PC-9 (cell line): ENCODE data around the gene KLHL36.

Experiments
- EZH2 ChIP-seq: fragments of 200-600 bp; sonication (generic); IDR thresholded peaks from 2 replicates; pipeline ENCODE4 v1.8.0; 2017; ENCODE audit warnings: antibody characterized with exemption, low read depth
- TF ChIP-seq, protein P1 (sequence below): fragments of 200-600 bp; sonication (generic); conservative IDR thresholded peaks from 2 replicates; pipeline ENCODE4 v1.6.1; 2017; ENCODE audit warnings: mixed run types, antibody characterized with exemption, mild to moderate bottlenecking, moderate library complexity

DNA sequence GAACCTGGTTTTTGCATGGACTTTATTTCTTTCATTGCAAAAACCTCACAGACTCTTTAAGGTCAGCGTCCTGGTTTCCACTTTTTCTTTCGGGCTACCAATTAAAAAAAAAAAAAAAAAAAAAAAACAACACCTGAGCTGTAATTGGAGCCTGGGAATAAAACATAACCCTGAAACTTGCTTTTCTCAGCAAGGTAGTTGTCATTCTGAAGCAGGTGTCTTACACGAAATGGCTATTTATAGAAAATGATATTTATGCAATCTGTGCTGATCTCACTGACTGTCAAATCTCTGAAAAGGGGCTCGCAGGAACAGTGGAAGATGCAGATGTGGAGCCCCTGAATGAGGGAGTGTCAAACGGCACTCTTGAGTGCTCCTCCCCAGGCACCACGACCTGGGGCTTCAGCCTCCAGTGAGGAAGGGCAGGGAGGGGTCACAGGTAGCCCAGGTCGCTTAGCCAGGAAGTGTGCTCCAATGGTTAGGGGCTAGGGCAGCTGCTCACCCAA is 20.0 kb upstream of the KLHL36 start:
- TF ChIP-seq, protein P1, sequence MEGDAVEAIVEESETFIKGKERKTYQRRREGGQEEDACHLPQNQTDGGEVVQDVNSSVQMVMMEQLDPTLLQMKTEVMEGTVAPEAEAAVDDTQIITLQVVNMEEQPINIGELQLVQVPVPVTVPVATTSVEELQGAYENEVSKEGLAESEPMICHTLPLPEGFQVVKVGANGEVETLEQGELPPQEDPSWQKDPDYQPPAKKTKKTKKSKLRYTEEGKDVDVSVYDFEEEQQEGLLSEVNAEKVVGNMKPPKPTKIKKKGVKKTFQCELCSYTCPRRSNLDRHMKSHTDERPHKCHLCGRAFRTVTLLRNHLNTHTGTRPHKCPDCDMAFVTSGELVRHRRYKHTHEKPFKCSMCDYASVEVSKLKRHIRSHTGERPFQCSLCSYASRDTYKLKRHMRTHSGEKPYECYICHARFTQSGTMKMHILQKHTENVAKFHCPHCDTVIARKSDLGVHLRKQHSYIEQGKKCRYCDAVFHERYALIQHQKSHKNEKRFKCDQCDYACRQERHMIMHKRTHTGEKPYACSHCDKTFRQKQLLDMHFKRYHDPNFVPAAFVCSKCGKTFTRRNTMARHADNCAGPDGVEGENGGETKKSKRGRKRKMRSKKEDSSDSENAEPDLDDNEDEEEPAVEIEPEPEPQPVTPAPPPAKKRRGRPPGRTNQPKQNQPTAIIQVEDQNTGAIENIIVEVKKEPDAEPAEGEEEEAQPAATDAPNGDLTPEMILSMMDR, result no peak
- TF ChIP-seq EZH2, result no peak
